ENCODE results near the gene VWA5A. TPM values are rescaled to one million over a fixed set of nuclear protein-coding genes. Genes with fewer than 3 reads are reported as not detected.

Gene VWA5A
- polyA plus RNA-seq, 1 of the 3 experiments (the other 2 are of a cell fraction) = 7.6 TPM

DNA sequence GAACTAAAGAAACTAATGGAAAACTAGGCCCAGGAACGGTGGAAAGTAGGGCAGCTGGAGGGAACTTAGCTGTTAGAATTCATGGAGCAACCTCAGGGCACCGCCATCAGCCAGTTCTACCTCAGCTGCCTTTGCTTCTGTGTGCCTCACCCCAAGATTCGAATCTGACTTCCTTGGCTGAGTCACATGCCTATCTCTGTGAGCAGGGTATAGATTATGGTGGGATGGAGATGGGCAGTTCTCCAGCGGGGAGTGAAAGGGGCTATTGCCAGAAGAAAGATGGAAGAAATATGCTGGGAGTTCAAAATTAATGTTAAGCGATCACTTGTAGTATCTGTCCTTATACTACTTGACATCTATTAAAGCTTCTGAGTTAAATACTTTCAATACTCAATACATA lies 18.9 kb upstream of the VWA5A start:
- Histone ChIP-seq H3K27ac (ENCODE audit: low read depth in 2 of 2, low read length in 1 of 2) (no peak overlapping the region), H2AFZ (ENCODE audit: low read depth) (no peak overlapping the region), H3K36me3 (replicated peaks in 1 of 2; ENCODE audit: control insufficient read depth in 1 of 2, insufficient read depth in 2 of 2, low read length in 1 of 2) (no peaks in the 10 kb centered on the region), H4K20me1 (ENCODE audit: insufficient read depth) (no peaks in the 10 kb centered on the region), H3K9me2 (no peaks in the 10 kb centered on the region), H3K4me1 (ENCODE audit: control insufficient read depth in 1 of 2, insufficient read depth in 2 of 2, low read depth in 1 of 2, low read length in 1 of 2) (no peaks in the 10 kb centered on the region), H3K9ac (no peak overlapping the region), H3K9me3 (no peaks in the 10 kb centered on the region), H3K4me3 (ENCODE audit: low read depth in 2 of 2, low read length in 1 of 2) (no peak overlapping the region), H3K4me2 (no peak overlapping the region), H3K27me3 (ENCODE audit: insufficient read depth) (no peaks in the 10 kb centered on the region; the same call in 1 of the 2 replicates), H3K79me2 (ENCODE audit: insufficient read depth) (no peaks in the 10 kb centered on the region), H3F3A (replicated peaks; ENCODE audit: insufficient read depth) (no peaks in the 10 kb centered on the region)
- ChIA-PET POLR2A (no interaction called here), CTCF (interaction anchor here (0.7 kb wide), 1 partner anchor 98 kb away, joined by 3 read pairs; no protein-coding TSS in a partner anchor)
- WGBS (ENCODE audit: low lambda C conversion rate) = 29% methylated on average over 4 of the region's 5 CpGs
- no peak for DNase-seq
- TF ChIP-seq GABPA (IDR thresholded peaks at IDR 0.05; ENCODE audit: low read depth) (no peak), TAF1 (IDR thresholded peaks at IDR 0.05; ENCODE audit: borderline replicate concordance, low read depth, low read length) (no peak), MXI1 (IDR thresholded peaks at IDR 0.05; ENCODE audit: low read depth, low read length) (no peak), SMC3 (IDR thresholded peaks at IDR 0.05; ENCODE audit: low read depth, low read length) (no peak), JUND (IDR thresholded peaks at IDR 0.05) (no peak), CHD2 (IDR thresholded peaks at IDR 0.05; ENCODE audit: low read length, partially characterized antibody) (no peak), RCOR1 (IDR thresholded peaks at IDR 0.05; ENCODE audit: low read length) (no peak), ELF1 (IDR thresholded peaks at IDR 0.05) (no peak), RAD21 (IDR thresholded peaks at IDR 0.05; ENCODE audit: low read length) (no peak), EP300 (IDR thresholded peaks at IDR 0.05; ENCODE audit: borderline replicate concordance in 1 of 2, low read depth in 1 of 2, low read length in 1 of 2) (no peak), FOXM1 (IDR thresholded peaks at IDR 0.05; ENCODE audit: low read depth) (no peak), TCF12 (IDR thresholded peaks at IDR 0.05) (no peak), FOXJ3 (CRISPR knock-in tag; IDR thresholded peaks at IDR 0.05) (no peak)
- TF ChIP-seq, protein P1, sequence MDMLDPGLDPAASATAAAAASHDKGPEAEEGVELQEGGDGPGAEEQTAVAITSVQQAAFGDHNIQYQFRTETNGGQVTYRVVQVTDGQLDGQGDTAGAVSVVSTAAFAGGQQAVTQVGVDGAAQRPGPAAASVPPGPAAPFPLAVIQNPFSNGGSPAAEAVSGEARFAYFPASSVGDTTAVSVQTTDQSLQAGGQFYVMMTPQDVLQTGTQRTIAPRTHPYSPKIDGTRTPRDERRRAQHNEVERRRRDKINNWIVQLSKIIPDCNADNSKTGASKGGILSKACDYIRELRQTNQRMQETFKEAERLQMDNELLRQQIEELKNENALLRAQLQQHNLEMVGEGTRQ (IDR thresholded peaks at IDR 0.05; ENCODE audit: borderline replicate concordance, low read depth, low read length) = no peak
- TF ChIP-seq, protein P2, sequence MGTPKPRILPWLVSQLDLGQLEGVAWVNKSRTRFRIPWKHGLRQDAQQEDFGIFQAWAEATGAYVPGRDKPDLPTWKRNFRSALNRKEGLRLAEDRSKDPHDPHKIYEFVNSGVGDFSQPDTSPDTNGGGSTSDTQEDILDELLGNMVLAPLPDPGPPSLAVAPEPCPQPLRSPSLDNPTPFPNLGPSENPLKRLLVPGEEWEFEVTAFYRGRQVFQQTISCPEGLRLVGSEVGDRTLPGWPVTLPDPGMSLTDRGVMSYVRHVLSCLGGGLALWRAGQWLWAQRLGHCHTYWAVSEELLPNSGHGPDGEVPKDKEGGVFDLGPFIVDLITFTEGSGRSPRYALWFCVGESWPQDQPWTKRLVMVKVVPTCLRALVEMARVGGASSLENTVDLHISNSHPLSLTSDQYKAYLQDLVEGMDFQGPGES (IDR thresholded peaks at IDR 0.05; ENCODE audit: low read depth, low read length) = no peak
- TF ChIP-seq, protein P3, sequence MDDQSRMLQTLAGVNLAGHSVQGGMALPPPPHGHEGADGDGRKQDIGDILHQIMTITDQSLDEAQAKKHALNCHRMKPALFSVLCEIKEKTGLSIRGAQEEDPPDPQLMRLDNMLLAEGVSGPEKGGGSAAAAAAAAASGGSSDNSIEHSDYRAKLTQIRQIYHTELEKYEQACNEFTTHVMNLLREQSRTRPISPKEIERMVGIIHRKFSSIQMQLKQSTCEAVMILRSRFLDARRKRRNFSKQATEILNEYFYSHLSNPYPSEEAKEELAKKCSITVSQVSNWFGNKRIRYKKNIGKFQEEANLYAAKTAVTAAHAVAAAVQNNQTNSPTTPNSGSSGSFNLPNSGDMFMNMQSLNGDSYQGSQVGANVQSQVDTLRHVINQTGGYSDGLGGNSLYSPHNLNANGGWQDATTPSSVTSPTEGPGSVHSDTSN (IDR thresholded peaks at IDR 0.05) = no peak
- TF ChIP-seq, protein P4, sequence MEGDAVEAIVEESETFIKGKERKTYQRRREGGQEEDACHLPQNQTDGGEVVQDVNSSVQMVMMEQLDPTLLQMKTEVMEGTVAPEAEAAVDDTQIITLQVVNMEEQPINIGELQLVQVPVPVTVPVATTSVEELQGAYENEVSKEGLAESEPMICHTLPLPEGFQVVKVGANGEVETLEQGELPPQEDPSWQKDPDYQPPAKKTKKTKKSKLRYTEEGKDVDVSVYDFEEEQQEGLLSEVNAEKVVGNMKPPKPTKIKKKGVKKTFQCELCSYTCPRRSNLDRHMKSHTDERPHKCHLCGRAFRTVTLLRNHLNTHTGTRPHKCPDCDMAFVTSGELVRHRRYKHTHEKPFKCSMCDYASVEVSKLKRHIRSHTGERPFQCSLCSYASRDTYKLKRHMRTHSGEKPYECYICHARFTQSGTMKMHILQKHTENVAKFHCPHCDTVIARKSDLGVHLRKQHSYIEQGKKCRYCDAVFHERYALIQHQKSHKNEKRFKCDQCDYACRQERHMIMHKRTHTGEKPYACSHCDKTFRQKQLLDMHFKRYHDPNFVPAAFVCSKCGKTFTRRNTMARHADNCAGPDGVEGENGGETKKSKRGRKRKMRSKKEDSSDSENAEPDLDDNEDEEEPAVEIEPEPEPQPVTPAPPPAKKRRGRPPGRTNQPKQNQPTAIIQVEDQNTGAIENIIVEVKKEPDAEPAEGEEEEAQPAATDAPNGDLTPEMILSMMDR (IDR thresholded peaks at IDR 0.05) = no peak

All from SK-N-SH (cell line).